ENCODE measurements around the gene GGTLC2.
A peak's percentile ranks its signal among the peaks of the same experiment; 100 is the strongest.

The GGTLC2 gene

GRCh38 chr22:22687638-22688500, 43.5 kb downstream of the GGTLC2 start:
- H2AFZ ChIP-seq (ENCODE audit: low read depth, low read length): no peak overlapping the region
- H3K27ac ChIP-seq (ENCODE audit: low read length): peak overlapping the region; percentile 82
- H3K4me1 ChIP-seq (ENCODE audit: low read length): peaks cover 46% of the 10 kb centered on the region
- TF ChIP-seq EZH2phosphoT487 (IDR thresholded peaks at IDR 0.05; ENCODE audit: low read depth) (no peak), CTCF (IDR thresholded peaks at IDR 0.05; ENCODE audit: low read depth, low read length) (peak; percentile 57)
- no peaks in the 10 kb centered on the region for H3K27me3 ChIP-seq (ENCODE audit: low read depth, low read length)
- peaks cover 3% of the 10 kb centered on the region; the same call in 1 of the 2 replicates for H3K9me3 ChIP-seq (ENCODE audit: insufficient read depth, low read length)
- H3K79me2 ChIP-seq (ENCODE audit: low read length): no peaks in the 10 kb centered on the region
- H3K9ac ChIP-seq (ENCODE audit: low read length): peak overlapping the region; percentile 54; the same call in 1 of the 2 replicates
- no peak overlapping the region for H3K4me3 ChIP-seq (ENCODE audit: low read length)
- no peaks in the 10 kb centered on the region for H4K20me1 ChIP-seq (ENCODE audit: insufficient read depth, low read length)
- peak overlapping the region; percentile 69 for H3K4me2 ChIP-seq (ENCODE audit: low read length)
- H3K36me3 ChIP-seq (replicated peaks; ENCODE audit: low read depth, low read length): no peaks in the 10 kb centered on the region

- Histone ChIP-seq H2AFZ (ENCODE audit: low read depth, low read length) (no peak overlapping the region), H3K79me2 (ENCODE audit: low read length) (no peaks in the 10 kb centered on the region), H3K27me3 (ENCODE audit: low read depth, low read length) (no peaks in the 10 kb centered on the region), H3K4me2 (ENCODE audit: low read length) (no peak overlapping the region), H3K9me3 (ENCODE audit: insufficient read depth, low read length) (peaks cover 3% of the 10 kb centered on the region; the same call in 1 of the 2 replicates), H3K36me3 (replicated peaks; ENCODE audit: low read depth, low read length) (no peaks in the 10 kb centered on the region), H3K9ac (ENCODE audit: low read length) (no peak overlapping the region), H3K4me3 (ENCODE audit: low read length) (no peak overlapping the region), H3K4me1 (ENCODE audit: low read length) (peaks cover 58% of the 10 kb centered on the region), H3K27ac (ENCODE audit: low read length) (no peak overlapping the region), H4K20me1 (ENCODE audit: insufficient read depth, low read length) (no peaks in the 10 kb centered on the region)
- no peak for TF ChIP-seq CTCF (IDR thresholded peaks at IDR 0.05; ENCODE audit: low read depth, low read length)
- TF ChIP-seq EZH2phosphoT487 (IDR thresholded peaks at IDR 0.05; ENCODE audit: low read depth): no peak
These were observed 45.4 kb downstream of the GGTLC2 start for GRCh38 chr22:22689621-22690345.

- peaks cover 3% of the 10 kb centered on the region; the same call in 1 of the 2 replicates for H3K9me3 ChIP-seq (ENCODE audit: insufficient read depth, low read length)
- H3K27me3 ChIP-seq (ENCODE audit: low read depth, low read length): no peaks in the 10 kb centered on the region
- H2AFZ ChIP-seq (ENCODE audit: low read depth, low read length): no peak overlapping the region
- H3K4me3 ChIP-seq (ENCODE audit: low read length): no peak overlapping the region
- H3K36me3 ChIP-seq (replicated peaks; ENCODE audit: low read depth, low read length): peaks cover 3% of the 10 kb centered on the region
- H3K27ac ChIP-seq (ENCODE audit: low read length): no peak overlapping the region
- TF ChIP-seq CTCF (IDR thresholded peaks at IDR 0.05; ENCODE audit: low read depth, low read length) (no peak), EZH2phosphoT487 (IDR thresholded peaks at IDR 0.05; ENCODE audit: low read depth) (no peak)
- no peaks in the 10 kb centered on the region for H4K20me1 ChIP-seq (ENCODE audit: insufficient read depth, low read length)
- no peak overlapping the region for H3K9ac ChIP-seq (ENCODE audit: low read length)
- H3K79me2 ChIP-seq (ENCODE audit: low read length): no peaks in the 10 kb centered on the region
- H3K4me1 ChIP-seq (ENCODE audit: low read length): peaks cover 51% of the 10 kb centered on the region
- H3K4me2 ChIP-seq (ENCODE audit: low read length): no peak overlapping the region
These were observed 46.6 kb downstream of the GGTLC2 start for GRCh38 chr22:22691055-22691454.
